22Rv1 (cell line): ENCODE data around the gene PIK3R6.

ENCODE experiments used
- CTCF ChIP-seq: fragments of 450-650 bp; IDR thresholded peaks from 2 replicates; pipeline ENCODE4 v1.5.1; 2017; ENCODE audit warnings: mild to moderate bottlenecking
- ZFX ChIP-seq: fragments of 450-650 bp; IDR thresholded peaks from 2 replicates; pipeline ENCODE4 v1.6.1; 2017; ENCODE audit warnings: antibody characterized with exemption, borderline replicate concordance

GRCh38 chr17:8849311-8850041, 18.0 kb downstream of the PIK3R6 start:
- no peak for TF ChIP-seq CTCF
- TF ChIP-seq ZFX: no peak
